Measurements from ENCODE around the gene IL1RL2.

DNA sequence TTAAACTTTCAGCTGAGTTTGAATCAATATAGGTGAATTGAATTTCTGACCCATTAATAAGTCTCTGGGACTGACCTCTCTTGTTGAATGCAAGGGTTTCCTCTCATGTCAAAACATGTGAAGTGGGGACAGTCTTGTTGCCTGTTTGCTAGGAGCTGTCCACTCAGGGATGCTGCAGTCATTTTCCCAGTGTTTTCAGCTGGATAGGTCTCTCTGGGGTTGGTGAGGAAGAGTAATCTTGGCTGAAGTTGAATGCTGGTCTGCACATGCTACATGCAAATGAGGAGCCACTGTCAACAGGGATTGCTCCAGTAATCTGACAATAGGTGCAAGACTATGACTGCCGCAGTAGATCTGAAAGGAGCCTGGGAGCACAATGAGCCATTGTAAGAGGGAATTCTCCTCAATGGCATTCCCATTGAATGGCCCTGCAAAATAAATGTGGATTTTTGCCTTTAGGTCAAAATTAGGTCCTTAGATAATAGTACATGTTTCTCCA lies 90.4 kb downstream of the IL1RL2 start:
- TF ChIP-seq CTCF (conservative IDR thresholded peaks at IDR 0.05; ENCODE audit: low read depth, low read length) = no peak
- no peak for TF ChIP-seq EZH2 (IDR thresholded peaks at IDR 0.05; ENCODE audit: borderline replicate concordance, low read depth, low read length, poor library complexity, severe bottlenecking)
